Fibroblast of lung (primary cell): ENCODE data around the gene RNF10.

ENCODE experiments used
- CTCF ChIP-seq, 2 donors: IDR thresholded peaks in 1 of 2; conservative IDR thresholded peaks in 1 of 2; 1 replicate in 1 of 2; 2 replicates in 1 of 2; pipeline ENCODE4 v1.5.1; 2011 to 2012; ENCODE audit warnings: low read length in 2 of 2, control low read depth in 1 of 2, inconsistent platforms in 1 of 2, low read depth in 1 of 2, mild to moderate bottlenecking in 1 of 2
- EZH2 ChIP-seq: IDR thresholded peaks from 2 replicates; pipeline ENCODE4 v1.5.1; 2012; ENCODE audit warnings: low read length, control low read depth, mild to moderate bottlenecking; ENCODE audit errors: missing control alignments

DNA sequence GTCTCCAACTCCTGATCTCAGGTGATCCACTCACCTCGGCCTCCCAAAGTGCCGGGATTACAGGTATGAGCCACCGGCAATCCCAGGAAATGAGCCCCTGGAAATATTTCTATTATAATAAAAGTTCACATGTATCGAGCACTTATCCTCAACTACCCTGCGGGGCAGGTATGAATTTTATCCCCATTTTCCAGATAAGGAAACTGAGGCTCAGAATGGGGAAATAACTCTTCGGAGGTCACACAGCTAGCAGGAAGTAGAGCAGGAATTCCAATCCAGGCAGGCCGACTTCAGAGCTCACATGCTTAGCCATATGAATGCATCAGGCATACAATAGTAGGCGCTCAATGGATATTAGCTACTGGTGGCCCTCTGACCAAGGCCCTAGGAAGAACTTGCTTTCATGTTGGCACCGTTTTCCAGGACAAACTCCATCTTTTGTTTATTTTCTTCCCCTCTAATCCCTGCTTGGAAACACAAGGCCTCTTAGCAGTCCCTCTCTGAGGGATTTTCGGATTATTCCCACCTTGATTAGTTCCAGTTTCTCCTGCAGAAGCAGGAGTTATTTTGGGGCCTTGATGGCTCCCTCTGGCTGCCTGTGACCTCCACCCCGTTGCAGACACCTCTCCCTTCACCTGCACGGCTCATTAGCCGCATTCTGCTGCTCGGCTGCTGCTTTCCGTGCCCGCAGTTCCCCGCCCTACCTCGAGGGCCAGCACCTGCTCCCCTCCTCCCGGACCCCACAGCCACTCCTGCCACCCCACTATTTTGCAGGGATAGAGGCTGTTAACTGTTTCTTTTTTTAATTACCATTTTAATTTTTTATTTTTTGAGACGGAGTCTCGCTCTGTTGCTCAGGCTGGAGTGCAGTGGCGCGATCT, 65.8 kb downstream of the RNF10 start:
- TF ChIP-seq CTCF (conservative IDR thresholded peaks at IDR 0.05 in 1 of 2, IDR thresholded peaks at IDR 0.05 in 1 of 2; ENCODE audit: low read depth in 1 of 2, low read length in 2 of 2) (no peak), EZH2 (no peak)
